Activated naive CD8-positive, alpha-beta T cell treated with anti-CD3 and anti-CD28 coated beads for 36 hours (primary cell): ENCODE data around the gene E2F3. TPM values are rescaled to one million over a fixed set of nuclear protein-coding genes. Genes with fewer than 3 reads are reported as not detected.

ENCODE experiments used
- DNase-seq: peaks from one replicate; pipeline ENCODE4 v3.0.0; 2021
- H3K27ac Mint-ChIP-seq: one replicate; pipeline ENCODE4 v1.8.0; 2022; ENCODE audit warnings: mild to moderate bottlenecking, moderate library complexity, mixed read lengths
- H3K27me3 Mint-ChIP-seq: one replicate; pipeline ENCODE4 v1.8.0; 2022; ENCODE audit warnings: mild to moderate bottlenecking, mixed read lengths
- H3K36me3 Mint-ChIP-seq: one replicate; pipeline ENCODE4 v1.8.0; 2021; ENCODE audit warnings: mild to moderate bottlenecking, mixed read lengths
- H3K4me1 Mint-ChIP-seq: one replicate; pipeline ENCODE4 v1.8.0; 2021; ENCODE audit warnings: mixed read lengths
- H3K4me3 Mint-ChIP-seq: one replicate; pipeline ENCODE4 v1.8.0; 2022; ENCODE audit warnings: mild to moderate bottlenecking, moderate library complexity, mixed read lengths
- H3K9me3 Mint-ChIP-seq: one replicate; pipeline ENCODE4 v1.8.0; 2022; ENCODE audit warnings: mixed read lengths
- total RNA-seq, 2 experiments: library from RNA; stranded (reverse); gene quantifications; one replicate each; pipeline ENCODE4 v1.2.3, GENCODE V29; 2021

The E2F3 gene
- total RNA-seq, 2 experiments from 2014 or later: 21.5 to 22.8 TPM

- Mint-ChIP-seq H3K4me1 (peaks cover 44% of the 10 kb centered on the region), H3K27ac (no peak overlapping the region), H3K27me3 (no peaks in the 10 kb centered on the region), H3K4me3 (no peak overlapping the region), H3K36me3 (peaks cover 25% of the 10 kb centered on the region), H3K9me3 (no peaks in the 10 kb centered on the region)
- no peak for DNase-seq
Observed at GRCh38 chr6:20538907-20539306, 137.2 kb downstream of the E2F3 start.

- Mint-ChIP-seq H3K4me1 (peaks cover 46% of the 10 kb centered on the region), H3K36me3 (peaks cover 27% of the 10 kb centered on the region), H3K27ac (no peak overlapping the region), H3K27me3 (no peaks in the 10 kb centered on the region), H3K9me3 (no peaks in the 10 kb centered on the region), H3K4me3 (no peak overlapping the region)
- no peak for DNase-seq
Observed at GRCh38 chr6:20539387-20539786, 137.7 kb downstream of the E2F3 start.

- peaks cover 48% of the 10 kb centered on the region for H3K4me1 Mint-ChIP-seq
- H3K27me3 Mint-ChIP-seq: no peaks in the 10 kb centered on the region
- H3K9me3 Mint-ChIP-seq: no peaks in the 10 kb centered on the region
- H3K36me3 Mint-ChIP-seq: peaks cover 35% of the 10 kb centered on the region
- no peak for DNase-seq
- H3K27ac Mint-ChIP-seq: no peak overlapping the region
- no peak overlapping the region for H3K4me3 Mint-ChIP-seq
Observed at GRCh38 chr6:20540683-20541082, 139.0 kb downstream of the E2F3 start.

GRCh38 chr6:20541382-20541781 lies 139.7 kb downstream of the E2F3 start:
- DNase-seq: no peak
- Mint-ChIP-seq H3K4me1 (peaks cover 44% of the 10 kb centered on the region), H3K9me3 (no peaks in the 10 kb centered on the region), H3K36me3 (peaks cover 33% of the 10 kb centered on the region), H3K27me3 (no peaks in the 10 kb centered on the region), H3K4me3 (no peak overlapping the region), H3K27ac (no peak overlapping the region)

GRCh38 chr6:20542927-20543602 lies 141.4 kb downstream of the E2F3 start:
- peak; percentile 16 for DNase-seq
- H3K4me3 Mint-ChIP-seq: no peak overlapping the region
- H3K27me3 Mint-ChIP-seq: no peaks in the 10 kb centered on the region
- peak overlapping the region; percentile 47 for H3K27ac Mint-ChIP-seq
- H3K9me3 Mint-ChIP-seq: no peaks in the 10 kb centered on the region
- peaks cover 38% of the 10 kb centered on the region for H3K4me1 Mint-ChIP-seq
- H3K36me3 Mint-ChIP-seq: peaks cover 36% of the 10 kb centered on the region

Other genes with a start within 250 kb of the E2F3 start
- gene MBOAT1, start 189.4 kb upstream of the E2F3 start, total RNA-seq: 1 to 10 TPM; 4.5 to 5.1 TPM
- 10 to 100 TPM; 22.6 to 22.7 TPM for gene CDKAL1, start 132.6 kb downstream of the E2F3 start, total RNA-seq